Posterior cingulate gyrus (tissue), 11 donors: ENCODE measurements around the gene EPC1.
"Not testable (repeated sequence)": the region's sequence is repeated elsewhere in the genome, so short reads cannot be mapped to it uniquely, and the experiment has no call there.

Experiments used
- DNase-seq, 10 donors: peaks; one replicate each; pipeline versions ENCODE4 v3.0.0 to v3.0.0-alpha.2; 2020 to 2021; ENCODE audit warnings: mixed read lengths in 3 of 10
- intact Hi-C: fragments of 100-400 bp; cut with DNase I; formaldehyde crosslinking; loops from one replicate; pipeline ENCODE4 v1.15.1; 2023

The EPC1 gene

GRCh38 chr10:32346551-32347362 lies at the start of gene EPC1:
TSS of gene EPC1 (minus strand) at chr10:32347158. CDS start at chr10:32346915, 243 bp downstream.
- intact Hi-C loops, result loop anchor here (1.0 to 2.0 kb wide), 4 partner anchors 32 to 155 kb away; partner anchors contain the start of gene CCDC7
- peak; percentile 78 to 97 (median 82) for DNase-seq

GRCh38 chr10:32393911-32394310 lies 47.0 kb upstream of the EPC1 start:
- DNase-seq, result no peak
- intact Hi-C loops, result no loop called here

DNA sequence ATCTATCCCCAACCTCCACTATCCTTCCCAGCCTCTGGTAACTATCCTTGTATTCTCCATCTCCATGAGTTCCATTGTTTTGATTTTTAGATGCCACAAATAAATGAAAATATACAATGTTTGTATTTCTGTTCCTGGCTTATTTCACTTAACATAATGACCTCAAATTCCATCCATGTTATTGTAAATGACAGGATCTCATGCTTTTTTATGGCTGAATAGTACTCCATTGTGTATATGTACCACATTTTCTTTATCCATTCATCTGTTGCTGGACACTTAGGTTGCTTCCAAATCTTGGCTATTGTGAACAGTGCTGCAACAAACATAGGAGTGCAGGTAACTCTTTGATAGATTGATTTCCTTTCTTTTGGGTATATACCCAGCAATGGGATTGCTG lies 45.3 kb upstream of the EPC1 start:
- DNase-seq, intact Hi-C loops: not testable (repeated sequence)

GRCh38 chr10:32390193-32390592 lies 43.2 kb upstream of the EPC1 start:
- DNase-seq, result no peak
- intact Hi-C loops, result no loop called here

- intact Hi-C loops, result no loop called here
- DNase-seq, result no peak
Observed at GRCh38 chr10:32388258-32389027, 41.5 kb upstream of the EPC1 start.

DNA sequence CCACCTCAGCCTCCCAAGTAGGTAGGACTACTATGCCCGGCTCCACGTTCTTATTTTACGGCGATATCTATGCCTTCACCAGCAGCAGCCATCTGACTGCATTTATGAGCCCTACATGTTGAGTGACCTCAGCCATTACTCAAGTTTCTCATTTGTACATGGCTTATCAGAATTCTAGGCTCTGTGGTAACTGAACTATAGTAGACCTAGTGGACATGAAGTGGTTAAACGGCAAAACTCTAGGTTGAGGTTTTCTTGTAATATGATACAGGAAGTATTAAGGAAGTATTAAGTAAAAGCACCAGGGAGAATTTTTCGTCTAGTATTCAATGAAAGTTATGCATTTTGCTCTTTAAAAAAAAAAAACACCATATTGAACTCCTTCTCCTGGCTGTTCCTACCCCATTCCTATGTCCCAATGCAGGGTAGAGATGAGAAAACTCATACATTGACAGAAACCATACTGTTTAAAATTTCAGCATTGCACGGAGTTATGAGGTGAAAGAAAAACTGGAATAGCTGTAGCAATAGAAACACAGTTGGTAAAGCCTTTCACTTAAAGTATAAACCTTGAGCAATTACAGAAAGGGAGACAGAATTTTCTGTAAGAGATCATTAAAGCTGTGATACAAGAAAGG lies 39.8 kb upstream of the EPC1 start:
- intact Hi-C loops, result no loop called here
- no peak for DNase-seq

- intact Hi-C loops, result no loop called here
- no peak for DNase-seq
Observed at GRCh38 chr10:32384171-32384570, 37.2 kb upstream of the EPC1 start.

GRCh38 chr10:32381165-32381564 lies 34.2 kb upstream of the EPC1 start:
- intact Hi-C loops, result no loop called here
- DNase-seq, result no peak

GRCh38 chr10:32379950-32380551 lies 33.1 kb upstream of the EPC1 start:
- intact Hi-C loops, result loop anchor here (2.0 kb wide), 1 partner anchor 33 kb away; the partner anchor contains the start of gene EPC1
- no peak for DNase-seq

GRCh38 chr10:32379318-32379949 lies 32.5 kb upstream of the EPC1 start:
- intact Hi-C loops, result loop anchor here (2.0 kb wide), 1 partner anchor 33 kb away; the partner anchor contains the start of gene EPC1
- no peak for DNase-seq

DNA sequence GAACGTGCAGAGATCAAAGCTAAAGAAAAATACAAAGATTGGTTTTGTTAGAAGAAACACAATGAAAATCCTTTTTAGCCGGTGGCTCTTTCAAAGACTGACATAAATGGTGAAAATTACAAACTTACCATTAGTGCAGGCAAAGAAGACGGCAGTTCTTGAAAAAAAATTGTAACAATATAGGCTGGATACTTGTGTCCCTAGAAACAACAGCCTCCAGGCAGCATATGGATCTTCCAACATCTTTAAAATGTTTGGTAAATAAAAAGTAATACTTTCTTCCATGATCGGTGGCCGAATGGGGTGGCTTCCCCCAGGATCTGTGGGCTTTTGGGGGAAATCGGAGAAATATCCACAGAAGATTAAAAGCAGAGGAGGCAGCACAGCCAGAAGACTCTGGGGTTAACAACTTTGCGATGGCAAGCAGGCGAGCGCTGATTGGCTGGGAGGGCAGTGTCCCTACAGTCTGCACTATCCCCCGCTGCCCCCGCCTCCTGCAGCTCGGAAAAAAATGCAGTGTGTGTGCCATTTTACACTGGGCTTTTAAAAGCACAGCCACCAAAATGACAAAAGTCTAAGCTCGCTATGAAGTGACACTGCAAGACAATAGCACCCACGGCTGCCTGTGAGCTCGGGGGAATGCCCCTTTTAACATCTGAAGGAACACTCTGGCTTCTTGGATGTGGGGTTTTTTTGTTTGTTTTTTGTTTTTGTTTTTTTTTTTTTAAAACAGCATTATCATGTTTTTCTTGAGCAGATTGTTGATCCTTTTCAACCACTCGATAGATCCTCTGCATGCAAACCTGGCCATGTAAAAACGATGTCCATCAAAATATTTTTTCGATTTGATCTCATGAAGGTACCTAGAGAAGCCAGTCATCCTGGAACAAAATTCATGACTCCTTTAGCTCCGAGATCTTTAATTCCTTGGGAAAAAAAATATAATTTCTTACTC lies 31.7 kb upstream of the EPC1 start:
- DNase-seq, result peak; percentile 92 to 99 (median 96)
- intact Hi-C loops, result loop anchor here (1.0 to 2.0 kb wide), 2 partner anchors 32 to 68 kb away; partner anchors contain the start of genes CCDC7 and EPC1

- DNase-seq, result peak in 2 of 10 donors; percentile 21 to 84
- intact Hi-C loops, result loop anchor here (1.0 to 2.0 kb wide), 2 partner anchors 31 to 69 kb away; partner anchors contain the start of genes CCDC7 and EPC1
Observed at GRCh38 chr10:32377458-32378259, 30.7 kb upstream of the EPC1 start.

GRCh38 chr10:32376771-32377170 lies 29.8 kb upstream of the EPC1 start:
- intact Hi-C loops, result no loop called here
- no peak for DNase-seq

GRCh38 chr10:32376097-32376496 lies 29.1 kb upstream of the EPC1 start:
- intact Hi-C loops, result no loop called here
- no peak for DNase-seq

GRCh38 chr10:32375631-32376030 lies 28.7 kb upstream of the EPC1 start:
- intact Hi-C loops, result no loop called here
- no peak for DNase-seq

GRCh38 chr10:32374605-32375004 lies 27.6 kb upstream of the EPC1 start:
- intact Hi-C loops, result no loop called here
- DNase-seq, result no peak

DNA sequence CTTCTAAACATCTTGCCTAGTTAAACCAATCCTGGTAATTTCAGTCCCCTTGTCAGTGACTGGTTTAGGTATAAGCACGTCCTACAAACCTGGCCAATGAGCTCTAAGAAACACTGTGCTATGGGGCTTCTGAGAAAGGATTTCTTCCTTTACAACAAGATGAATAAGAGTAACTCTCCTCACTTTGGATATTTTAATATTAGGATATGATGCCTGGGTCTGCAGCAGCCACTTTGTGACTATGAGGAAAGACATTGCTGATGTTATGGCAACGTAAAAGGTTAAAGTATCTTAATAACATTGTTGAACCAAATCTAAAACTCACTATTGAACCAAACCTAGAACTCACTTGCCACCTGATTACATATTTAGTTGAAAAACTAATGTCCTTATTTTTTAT lies 26.5 kb upstream of the EPC1 start:
- DNase-seq, result no peak
- intact Hi-C loops, result no loop called here

GRCh38 chr10:32373031-32373430 lies 26.1 kb upstream of the EPC1 start:
- intact Hi-C loops, result no loop called here
- DNase-seq, result no peak
